Measurements from ENCODE around the gene ISLR.

The ISLR gene

DNA sequence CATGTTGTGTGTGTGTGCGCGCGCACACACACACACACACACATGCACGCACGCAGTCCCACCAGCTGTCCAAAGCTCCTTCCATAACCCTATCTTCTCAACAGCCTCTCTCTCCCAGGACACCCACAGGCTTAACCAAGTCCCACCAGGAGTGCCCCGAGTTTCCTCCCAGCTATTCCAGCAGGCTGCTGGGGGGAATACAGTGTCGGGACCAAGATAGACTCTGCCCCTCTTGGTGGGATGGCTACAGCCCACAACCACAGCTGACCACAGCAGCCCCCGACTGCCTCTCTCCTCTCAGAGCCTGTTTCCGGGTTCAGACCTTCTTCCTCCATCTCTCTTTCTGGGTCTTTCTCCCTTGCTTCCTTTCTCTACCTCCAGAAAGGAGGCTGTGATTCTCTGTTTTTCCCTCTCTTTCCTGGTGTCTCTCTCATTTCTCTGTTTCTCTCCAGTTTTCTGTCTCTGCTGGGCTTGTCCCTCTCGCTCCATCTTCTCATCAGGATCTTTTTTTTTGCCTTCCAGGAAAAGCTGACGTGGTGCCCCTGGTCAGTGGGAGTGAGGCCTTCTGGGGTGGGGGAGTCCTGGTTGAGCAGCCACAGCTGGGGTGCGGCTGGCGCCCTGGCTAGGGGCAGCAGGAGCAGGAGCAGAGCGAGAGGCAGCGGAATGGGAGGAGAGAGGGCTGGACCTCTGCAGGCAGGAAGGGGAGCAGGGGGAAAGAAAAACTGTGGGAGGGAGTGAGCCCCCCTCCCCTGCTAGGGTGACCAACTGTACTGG is 3.3 kb upstream of the ISLR start:
- TF ChIP-seq, protein P1, sequence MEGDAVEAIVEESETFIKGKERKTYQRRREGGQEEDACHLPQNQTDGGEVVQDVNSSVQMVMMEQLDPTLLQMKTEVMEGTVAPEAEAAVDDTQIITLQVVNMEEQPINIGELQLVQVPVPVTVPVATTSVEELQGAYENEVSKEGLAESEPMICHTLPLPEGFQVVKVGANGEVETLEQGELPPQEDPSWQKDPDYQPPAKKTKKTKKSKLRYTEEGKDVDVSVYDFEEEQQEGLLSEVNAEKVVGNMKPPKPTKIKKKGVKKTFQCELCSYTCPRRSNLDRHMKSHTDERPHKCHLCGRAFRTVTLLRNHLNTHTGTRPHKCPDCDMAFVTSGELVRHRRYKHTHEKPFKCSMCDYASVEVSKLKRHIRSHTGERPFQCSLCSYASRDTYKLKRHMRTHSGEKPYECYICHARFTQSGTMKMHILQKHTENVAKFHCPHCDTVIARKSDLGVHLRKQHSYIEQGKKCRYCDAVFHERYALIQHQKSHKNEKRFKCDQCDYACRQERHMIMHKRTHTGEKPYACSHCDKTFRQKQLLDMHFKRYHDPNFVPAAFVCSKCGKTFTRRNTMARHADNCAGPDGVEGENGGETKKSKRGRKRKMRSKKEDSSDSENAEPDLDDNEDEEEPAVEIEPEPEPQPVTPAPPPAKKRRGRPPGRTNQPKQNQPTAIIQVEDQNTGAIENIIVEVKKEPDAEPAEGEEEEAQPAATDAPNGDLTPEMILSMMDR (IDR thresholded peaks at IDR 0.05; ENCODE audit: low read length) = no peak
- TF ChIP-seq EZH2 (IDR thresholded peaks at IDR 0.05; ENCODE audit: borderline replicate concordance, low read length) = no peak
- no peak overlapping the region for H3K9ac ChIP-seq (ENCODE audit: low read length)
- H2AFZ ChIP-seq (ENCODE audit: low read length) = no peak overlapping the region
- H3K4me3 ChIP-seq (ENCODE audit: low read depth, low read length, poor library complexity, severe bottlenecking) = no peak overlapping the region
- H3K79me2 ChIP-seq (ENCODE audit: insufficient read depth, low read length) = no peaks in the 10 kb centered on the region
- no peaks in the 10 kb centered on the region for H3K9me2 ChIP-seq (ENCODE audit: low read depth, low read length)
- H4K20me1 ChIP-seq (ENCODE audit: insufficient read depth, low read length) = no peaks in the 10 kb centered on the region
- no peak overlapping the region for H3K4me2 ChIP-seq (ENCODE audit: low read length)
- H3K36me3 ChIP-seq (ENCODE audit: insufficient read depth, low read length) = no peaks in the 10 kb centered on the region
- H3F3A ChIP-seq (ENCODE audit: insufficient read depth, low read length) = no peaks in the 10 kb centered on the region
- H3K4me1 ChIP-seq (ENCODE audit: insufficient read depth, low read length, severe bottlenecking) = no peaks in the 10 kb centered on the region
- H3K9me3 ChIP-seq (ENCODE audit: low read length) = no peaks in the 10 kb centered on the region
- no peaks in the 10 kb centered on the region for H3K27me3 ChIP-seq (ENCODE audit: insufficient read depth, low read length)
- H3K27ac ChIP-seq (ENCODE audit: low read depth, low read length, poor library complexity, severe bottlenecking) = no peak overlapping the region

DNA sequence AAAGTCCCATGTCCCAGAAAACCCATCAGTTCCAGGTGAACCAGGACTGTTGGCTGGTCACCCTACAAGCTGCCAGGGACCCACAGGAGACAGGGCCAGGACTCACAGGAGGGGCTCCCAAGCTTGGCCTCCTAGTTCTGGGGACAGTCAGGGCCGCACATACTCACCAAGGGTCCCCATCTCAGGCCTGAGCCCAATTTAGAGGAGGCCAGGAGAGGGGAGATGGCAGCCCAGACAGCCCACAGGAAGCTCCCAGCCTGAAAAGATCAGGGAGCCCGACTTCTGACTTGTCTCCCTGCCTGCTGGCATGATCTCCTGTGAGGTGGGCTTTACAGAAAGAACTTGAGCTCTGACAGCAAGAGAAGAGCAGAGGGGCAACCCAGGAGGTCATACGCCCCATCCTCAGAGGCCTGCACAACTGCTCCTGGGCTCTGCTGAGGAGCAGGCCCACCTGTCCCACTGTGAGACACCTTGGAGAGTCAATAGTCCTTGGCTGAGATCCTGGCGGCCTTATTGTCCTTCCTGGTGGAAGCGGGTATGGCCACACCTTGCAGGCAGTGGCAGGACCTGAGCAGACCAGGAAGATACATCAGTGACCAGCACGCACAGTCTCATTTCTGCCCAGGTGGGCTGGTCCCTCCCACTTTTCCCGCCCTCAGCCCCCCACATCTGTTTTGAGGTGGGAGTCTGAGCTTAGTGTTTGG is 2.5 kb upstream of the ISLR start:
- Histone ChIP-seq H3K36me3 (ENCODE audit: insufficient read depth, low read length) (no peaks in the 10 kb centered on the region), H4K20me1 (ENCODE audit: insufficient read depth, low read length) (no peaks in the 10 kb centered on the region)
- TF ChIP-seq EZH2 (IDR thresholded peaks at IDR 0.05; ENCODE audit: borderline replicate concordance, low read length) = no peak
- TF ChIP-seq, protein P1 (IDR thresholded peaks at IDR 0.05; ENCODE audit: low read length) = no peak

DNA sequence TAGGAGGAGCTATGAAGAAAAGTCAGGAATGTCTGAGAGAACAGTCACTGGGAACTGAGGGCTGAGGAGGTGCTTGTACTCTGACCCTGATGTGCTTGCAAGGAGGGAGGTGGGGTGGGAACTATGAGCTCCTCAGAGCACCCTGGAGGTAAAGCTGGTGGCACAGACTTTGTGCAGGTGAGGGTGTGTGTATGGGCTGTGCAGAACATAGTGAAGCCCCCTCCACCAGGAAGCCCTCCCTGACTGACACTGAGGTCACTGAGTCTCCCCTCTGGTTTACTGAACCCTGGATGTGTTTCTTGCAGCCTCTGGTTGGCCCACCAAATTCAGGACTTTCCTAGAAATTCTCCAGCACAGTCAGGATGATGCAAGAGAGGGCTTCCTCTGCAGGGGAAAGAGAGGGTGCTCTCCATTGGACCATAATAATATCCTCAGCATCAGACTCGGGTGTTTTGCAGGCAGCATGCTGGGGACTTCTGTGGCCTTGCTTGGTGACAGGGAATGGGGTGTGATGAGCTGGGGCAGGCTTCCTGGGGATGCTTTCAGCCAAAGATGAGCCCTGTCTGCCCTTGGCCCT is 1.5 kb upstream of the ISLR start:
- no peak overlapping the region for H2AFZ ChIP-seq (ENCODE audit: low read length)
- H3K9me3 ChIP-seq (ENCODE audit: low read length) = no peaks in the 10 kb centered on the region
- no peaks in the 10 kb centered on the region for H4K20me1 ChIP-seq (ENCODE audit: insufficient read depth, low read length)
- no peak overlapping the region for H3K27ac ChIP-seq (ENCODE audit: low read depth, low read length, poor library complexity, severe bottlenecking)
- no peaks in the 10 kb centered on the region for H3K36me3 ChIP-seq (ENCODE audit: insufficient read depth, low read length)
- H3K9me2 ChIP-seq (ENCODE audit: low read depth, low read length) = no peaks in the 10 kb centered on the region
- no peak overlapping the region for H3K9ac ChIP-seq (ENCODE audit: low read length)
- no peak overlapping the region for H3K4me3 ChIP-seq (ENCODE audit: low read depth, low read length, poor library complexity, severe bottlenecking)
- no peaks in the 10 kb centered on the region for H3F3A ChIP-seq (ENCODE audit: insufficient read depth, low read length)
- no peak overlapping the region for H3K4me2 ChIP-seq (ENCODE audit: low read length)
- H3K27me3 ChIP-seq (ENCODE audit: insufficient read depth, low read length) = no peaks in the 10 kb centered on the region
- no peaks in the 10 kb centered on the region for H3K4me1 ChIP-seq (ENCODE audit: insufficient read depth, low read length, severe bottlenecking)
- TF ChIP-seq EZH2 (IDR thresholded peaks at IDR 0.05; ENCODE audit: borderline replicate concordance, low read length) = no peak
- TF ChIP-seq, protein P1 (IDR thresholded peaks at IDR 0.05; ENCODE audit: low read length) = no peak
- H3K79me2 ChIP-seq (ENCODE audit: insufficient read depth, low read length) = no peaks in the 10 kb centered on the region

More for the DNA sequence above, 2.5 kb upstream of the ISLR start:
- Histone ChIP-seq H3K4me3 (ENCODE audit: low read depth, low read length, poor library complexity, severe bottlenecking) (no peak overlapping the region), H3K9me2 (ENCODE audit: low read depth, low read length) (no peaks in the 10 kb centered on the region), H3K27ac (ENCODE audit: low read depth, low read length, poor library complexity, severe bottlenecking) (no peak overlapping the region), H3F3A (ENCODE audit: insufficient read depth, low read length) (no peaks in the 10 kb centered on the region), H3K79me2 (ENCODE audit: insufficient read depth, low read length) (no peaks in the 10 kb centered on the region), H3K27me3 (ENCODE audit: insufficient read depth, low read length) (no peaks in the 10 kb centered on the region), H3K9ac (ENCODE audit: low read length) (no peak overlapping the region), H2AFZ (ENCODE audit: low read length) (no peak overlapping the region), H3K4me2 (ENCODE audit: low read length) (no peak overlapping the region), H3K9me3 (ENCODE audit: low read length) (no peaks in the 10 kb centered on the region), H3K4me1 (ENCODE audit: insufficient read depth, low read length, severe bottlenecking) (no peaks in the 10 kb centered on the region)
